Sigmoid colon (tissue), 7 donors: Measurements from ENCODE around the gene HOXA13. TPM values are rescaled to one million over a fixed set of nuclear protein-coding genes. Genes with fewer than 3 reads are reported as not detected.

Experiments used
- DNase-seq: peaks from one replicate; pipeline ENCODE4 v3.0.0-alpha.2; 2019
- H3K27ac ChIP-seq, 4 donors: fragments of 200-600 bp; sonication (generic); one replicate each; pipeline ENCODE4 v1.5.1; 2016 to 2019; ENCODE audit warnings: mild to moderate bottlenecking in 1 of 4
- H3K27me3 ChIP-seq, 3 donors: fragments of 200-600 bp; sonication (generic); one replicate each; pipeline ENCODE4 v1.5.1; 2019; ENCODE audit warnings: mild to moderate bottlenecking in 1 of 3
- H3K36me3 ChIP-seq, 4 donors: fragments of 200-600 bp; sonication (generic); one replicate each; pipeline ENCODE4 v1.5.1; 2016 to 2019
- H3K4me1 ChIP-seq, 4 donors: fragments of 200-600 bp; sonication (generic); one replicate each; pipeline ENCODE4 v1.5.1; 2017 to 2019
- H3K4me3 ChIP-seq, 4 donors: fragments of 200-600 bp; sonication (generic); one replicate each; pipeline ENCODE4 v1.5.1; 2017 to 2019; ENCODE audit warnings: mild to moderate bottlenecking in 2 of 4, moderate library complexity in 1 of 4
- H3K9me3 ChIP-seq, 4 donors: fragments of 200-600 bp in 3 of 4; sonication (generic) in 3 of 4; one replicate each; pipeline versions ENCODE4 v1.5.1 to v1.6.1; 2013 to 2019
- CTCF ChIP-seq, 4 experiments: fragments of 450-650 bp in 3 of 4; fragments of 200-600 bp in 1 of 4; IDR thresholded peaks; one replicate each; pipeline ENCODE4 v1.5.1; 2016 to 2019; ENCODE audit warnings: antibody characterized with exemption in 4 of 4, mild to moderate bottlenecking in 3 of 4, moderate library complexity in 2 of 4
- EP300 ChIP-seq, 4 donors: sonication (generic); formaldehyde crosslinking; IDR thresholded peaks; one replicate each; pipeline ENCODE4 v1.6.1; 2017; ENCODE audit warnings: antibody characterized with exemption in 4 of 4
- POLR2A ChIP-seq, 2 donors: fragments of 450-650 bp; IDR thresholded peaks; one replicate each; pipeline ENCODE4 v1.6.1; 2016; ENCODE audit warnings: antibody characterized with exemption in 2 of 2, mild to moderate bottlenecking in 2 of 2, moderate library complexity in 2 of 2
- POLR2AphosphoS5 ChIP-seq, 4 donors: sonication (generic); formaldehyde crosslinking; IDR thresholded peaks; one replicate each; pipeline ENCODE4 v1.6.1; 2017; ENCODE audit warnings: antibody characterized with exemption in 4 of 4
- WGBS, 2 donors: extraction: QIAGEN DNeasy Blood & Tissue Kit; methylation state at CpG; one replicate each; pipeline ENCODE4 v1.1.7; 2013; 5-methylcytosine and 5-hydroxymethylcytosine counted together
- intact Hi-C: fragments of 100-400 bp; cut with DNase I; formaldehyde crosslinking; loops from one replicate; pipeline ENCODE4 v1.15.1; 2023
- polyA plus RNA-seq, 3 donors: library from polyadenylated mRNA; stranded (reverse); fragments of 200-250 nt; gene quantifications; one replicate each; pipeline ENCODE4 v1.2.3, GENCODE V29; 2013
- total RNA-seq, 4 donors: library from RNA; depleted of rRNA; stranded (reverse); fragments of >200 nt; gene quantifications; one replicate each; pipeline ENCODE4 v1.1.0, GENCODE V29; 2016
- donor health status: healthy with polysubstance abuse.
- donor health status: Bipolar disorder and iron deficiency.
- donor health status: healthy.

The HOXA13 gene
- total and polyA plus RNA-seq, 7 donors, result 9.4 to 35.3 (median 20.8) TPM

- H3K36me3 ChIP-seq, result no peaks in the 10 kb centered on the region
- DNase-seq, result no peak
- intact Hi-C loops, result no loop called here
- no peaks in the 10 kb centered on the region for H3K9me3 ChIP-seq
- H3K27me3 ChIP-seq, result peaks cover 5 to 65% (median 31%) of the 10 kb centered on the region in 3 donors
- H3K27ac ChIP-seq, result no peak overlapping the region
- TF ChIP-seq CTCF (IDR thresholded peaks at IDR 0.05), result no peak
- TF ChIP-seq EP300 (IDR thresholded peaks at IDR 0.05), result no peak
- TF ChIP-seq POLR2AphosphoS5 (IDR thresholded peaks at IDR 0.05), result no peak
- TF ChIP-seq POLR2A (IDR thresholded peaks at IDR 0.05), result no peak
- no peak overlapping the region for H3K4me3 ChIP-seq
- peaks cover 0 to 4% (median 0%) of the 10 kb centered on the region in 4 donors for H3K4me1 ChIP-seq
Measured at GRCh38 chr7:27217951-27218350, 18.1 kb upstream of the HOXA13 start.

GRCh38 chr7:27215356-27215755 lies 15.5 kb upstream of the HOXA13 start:
- peaks cover 3 to 65% (median 21%) of the 10 kb centered on the region in 3 donors for H3K27me3 ChIP-seq
- 85 to 93% methylated on average over 2 of the region's 2 CpGs for WGBS, 2 donors

GRCh38 chr7:27214239-27214950 lies 14.5 kb upstream of the HOXA13 start:
- intact Hi-C loops, result no loop called here

More at GRCh38 chr7:27215356-27215755, 15.5 kb upstream of the HOXA13 start:
- DNase-seq, result no peak
- peaks cover 0 to 10% (median 7%) of the 10 kb centered on the region in 4 donors for H3K4me1 ChIP-seq
- H3K27ac ChIP-seq, result no peak overlapping the region
- intact Hi-C loops, result no loop called here
- H3K9me3 ChIP-seq, result no peaks in the 10 kb centered on the region
- no peak for TF ChIP-seq EP300 (IDR thresholded peaks at IDR 0.05)
- H3K4me3 ChIP-seq, result no peak overlapping the region
- H3K36me3 ChIP-seq, result no peaks in the 10 kb centered on the region

GRCh38 chr7:27213433-27214238 lies 13.7 kb upstream of the HOXA13 start:
- H3K27me3 ChIP-seq, result peaks cover 3 to 63% (median 13%) of the 10 kb centered on the region in 3 donors
- no peak for DNase-seq
- intact Hi-C loops, result no loop called here
- TF ChIP-seq CTCF (IDR thresholded peaks at IDR 0.05) (no peak), EP300 (IDR thresholded peaks at IDR 0.05) (no peak), POLR2AphosphoS5 (IDR thresholded peaks at IDR 0.05) (no peak), POLR2A (IDR thresholded peaks at IDR 0.05) (no peak)
- H3K9me3 ChIP-seq, result no peaks in the 10 kb centered on the region
- no peak overlapping the region for H3K4me3 ChIP-seq
- peaks cover 0 to 10% (median 7%) of the 10 kb centered on the region in 4 donors for H3K4me1 ChIP-seq
- no peaks in the 10 kb centered on the region for H3K36me3 ChIP-seq
- WGBS, 2 donors, result 69 to 91% methylated on average over 50 of the region's 50 CpGs
- H3K27ac ChIP-seq, result no peak overlapping the region

More at GRCh38 chr7:27214239-27214950, 14.5 kb upstream of the HOXA13 start:
- Histone ChIP-seq H3K27ac (no peak overlapping the region), H3K27me3 (peaks cover 3 to 65% (median 13%) of the 10 kb centered on the region in 3 donors), H3K4me3 (no peak overlapping the region), H3K9me3 (no peaks in the 10 kb centered on the region), H3K4me1 (peaks cover 0 to 10% (median 7%) of the 10 kb centered on the region in 4 donors), H3K36me3 (no peaks in the 10 kb centered on the region)
- DNase-seq, result no peak
- 85 to 86% methylated on average over 8 of the region's 8 CpGs for WGBS, 2 donors
- TF ChIP-seq CTCF (IDR thresholded peaks at IDR 0.05) (no peak), POLR2A (IDR thresholded peaks at IDR 0.05) (no peak), EP300 (IDR thresholded peaks at IDR 0.05) (no peak), POLR2AphosphoS5 (IDR thresholded peaks at IDR 0.05) (no peak)
